Midbrain (tissue), 1 donor: Measurements from ENCODE around the gene TLCD1.

ENCODE experiments used
- DNase-seq: peaks from one replicate; lab custom pipeline; 2025; lab: John Stamatoyannopoulos, UW

TLCD1 gene

DNA sequence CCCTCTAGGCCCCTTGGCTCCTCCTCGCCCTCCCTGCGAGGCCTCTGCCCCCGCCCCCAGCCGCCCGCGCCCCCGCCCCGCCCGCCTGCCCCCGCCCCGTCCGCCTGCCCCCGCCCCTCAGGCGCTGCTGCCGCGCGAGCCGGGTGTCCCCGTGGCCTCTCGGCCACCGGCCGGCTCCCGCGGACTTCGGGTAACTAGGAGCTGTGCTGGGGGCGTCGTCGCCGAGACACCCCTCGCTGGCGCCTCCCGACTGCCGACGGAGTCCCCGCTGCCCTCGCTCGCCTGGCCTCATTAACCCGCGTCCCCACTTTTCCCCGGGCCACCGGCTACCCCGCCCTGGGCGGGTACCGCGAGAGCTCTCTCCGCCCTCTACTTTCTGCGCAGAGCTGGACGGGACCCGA lies at the start of gene TLCD1:
TSS of gene TLCD1 (minus strand) at position 8 of the 401 bp plus-strand sequence. CDS start 136 bp downstream, outside the sequence.
- DNase-seq, result peak; percentile 73

DNA sequence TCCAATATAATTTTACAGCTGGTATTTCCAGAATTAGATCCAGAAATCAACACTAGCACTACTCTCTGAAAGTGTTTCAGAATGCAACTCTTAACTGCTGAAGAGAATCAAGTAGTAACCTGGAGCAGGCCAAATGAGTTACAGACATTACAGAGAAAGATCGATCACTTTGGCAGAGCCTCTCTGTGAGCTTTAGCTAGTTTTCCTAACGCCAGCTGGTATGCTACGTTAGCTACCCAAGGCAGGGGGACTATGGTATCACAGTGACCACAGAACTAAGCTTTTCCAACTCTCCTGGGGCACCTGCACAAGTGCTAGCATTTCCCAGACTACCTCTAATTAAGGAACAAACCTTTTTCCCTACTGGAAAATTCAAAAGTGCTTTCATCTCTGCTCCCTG lies 48.2 kb upstream of the TLCD1 start:
- DNase-seq, result no peak

DNA sequence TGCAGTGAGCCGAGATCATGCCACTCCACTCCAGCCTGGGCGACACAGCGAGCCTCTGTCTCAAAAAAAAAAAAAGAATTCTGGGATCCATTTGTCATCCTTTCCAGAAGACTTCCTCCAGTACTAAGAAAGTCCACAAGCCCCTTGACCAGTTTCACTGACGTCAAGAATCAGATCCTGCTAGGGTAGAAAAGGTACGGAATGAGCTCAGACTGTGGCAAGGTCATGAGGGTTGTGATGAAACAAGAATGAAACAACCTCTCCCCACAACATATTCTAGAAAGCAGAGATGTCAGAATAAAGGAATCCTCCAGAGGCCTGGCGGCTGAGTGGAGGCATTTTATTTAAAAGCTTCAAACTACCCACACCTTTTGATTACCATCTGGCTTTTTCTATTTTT lies 47.7 kb upstream of the TLCD1 start:
- DNase-seq, result no peak

DNA sequence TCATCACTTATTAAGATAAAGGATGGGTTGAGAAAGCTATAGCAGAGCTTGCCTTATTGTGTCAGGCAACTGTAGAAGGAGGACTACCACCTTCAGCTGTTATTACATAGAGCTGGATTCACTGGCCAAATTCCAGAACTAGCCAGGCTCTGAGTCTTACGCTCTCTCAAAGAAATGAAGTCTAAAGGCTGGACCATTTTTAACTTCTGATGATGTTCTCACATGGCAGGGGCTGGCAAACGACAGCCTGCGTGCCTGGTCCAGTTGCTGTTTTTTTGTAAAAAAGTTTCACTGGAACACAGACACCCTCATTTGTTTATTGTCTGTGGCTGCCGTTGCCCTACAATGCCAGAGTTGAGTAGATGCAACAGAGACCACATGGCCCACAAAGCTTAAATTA lies 39.0 kb upstream of the TLCD1 start:
- DNase-seq, result peak; percentile 36

- DNase-seq, result peak; percentile 80
Observed at GRCh38 chr17:28763804-28764266, 37.8 kb upstream of the TLCD1 start.

GRCh38 chr17:28763137-28763799 lies 37.2 kb upstream of the TLCD1 start:
- no peak for DNase-seq

GRCh38 chr17:28760601-28761562 lies 34.8 kb upstream of the TLCD1 start:
- peak; percentile 32 for DNase-seq

- DNase-seq, result no peak
Observed at GRCh38 chr17:28759256-28759865, 33.3 kb upstream of the TLCD1 start.

DNA sequence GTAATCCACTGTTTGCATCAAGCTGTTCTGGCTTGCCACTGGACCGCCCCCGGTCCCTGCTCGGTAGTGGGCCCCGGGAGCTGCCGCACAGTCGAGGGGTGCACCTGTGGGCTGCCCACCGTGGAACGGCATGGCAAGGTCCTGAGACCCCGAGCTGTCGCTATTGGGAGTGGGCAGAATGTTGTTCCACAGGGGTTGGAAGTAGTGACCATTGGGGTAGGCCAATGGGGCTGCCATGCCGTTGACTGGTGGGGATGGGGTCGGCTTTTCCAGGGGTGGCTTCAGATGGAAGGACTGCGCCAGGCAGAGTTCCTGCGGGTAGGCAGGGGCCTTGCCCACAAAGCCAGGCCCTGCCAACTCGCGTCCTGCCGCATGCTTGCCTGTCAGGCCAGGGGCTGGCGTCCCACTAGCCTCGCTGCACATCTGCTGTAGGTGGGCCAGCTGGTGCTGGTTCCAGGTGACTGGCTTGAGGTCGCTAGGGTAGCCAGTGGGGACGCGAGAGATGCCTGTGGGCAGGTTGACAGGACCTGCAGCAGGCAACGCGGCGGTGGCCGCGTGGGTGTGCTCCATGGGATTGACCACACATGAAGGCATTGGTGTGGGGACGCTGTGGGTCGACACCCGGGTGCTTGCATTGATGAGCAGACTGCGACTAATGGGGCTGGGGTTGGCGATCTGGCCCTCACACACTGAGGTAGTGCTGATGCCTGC lies 32.5 kb upstream of the TLCD1 start:
- no peak for DNase-seq

- no peak for DNase-seq
Observed at GRCh38 chr17:28756049-28756804, 30.2 kb upstream of the TLCD1 start.

- DNase-seq, result no peak
Observed at GRCh38 chr17:28755486-28755885, 29.5 kb upstream of the TLCD1 start.

GRCh38 chr17:28751600-28752366 lies 25.8 kb upstream of the TLCD1 start:
- DNase-seq, result no peak

DNA sequence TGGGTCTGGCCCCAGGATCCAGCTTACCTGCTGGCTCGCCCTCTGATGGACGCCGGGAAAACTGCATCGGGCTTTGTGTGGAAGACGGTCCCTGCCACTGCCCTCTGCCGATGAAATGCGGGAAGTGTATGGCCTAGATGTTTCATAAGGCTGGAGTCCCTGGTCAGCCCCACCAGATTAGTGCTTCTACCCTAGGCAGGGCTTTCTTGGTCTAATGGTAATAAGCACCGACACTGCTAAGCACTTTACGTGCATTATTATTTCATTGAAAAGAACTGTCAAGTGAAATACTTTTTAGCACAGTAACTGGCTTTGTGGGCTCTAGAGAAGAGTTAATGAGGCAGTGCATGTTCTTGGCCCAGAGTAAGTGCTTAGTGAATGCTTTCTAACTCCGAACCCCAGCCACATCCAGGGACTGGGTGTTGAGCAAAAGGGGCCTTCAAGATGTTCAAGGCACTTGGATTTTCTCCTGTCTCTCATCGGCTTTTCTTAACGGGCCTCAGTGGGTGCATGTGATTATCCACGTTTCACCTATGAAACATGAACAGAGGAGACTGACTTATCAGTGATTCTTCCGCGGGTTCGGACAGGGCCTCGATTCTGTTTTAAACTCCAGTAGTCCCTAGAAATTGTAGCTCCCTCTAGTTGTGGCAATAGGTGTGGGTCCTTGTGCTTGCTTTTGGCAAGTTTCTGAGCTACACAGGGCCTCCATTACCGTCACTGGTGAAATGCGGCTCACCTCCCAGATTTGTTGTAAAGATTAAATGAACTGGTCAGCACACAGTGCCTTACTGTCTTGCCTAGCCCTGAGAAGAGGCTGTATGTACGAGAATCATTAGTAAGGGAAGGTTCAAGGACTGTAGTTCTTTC lies 24.4 kb upstream of the TLCD1 start:
- peak; percentile 92 for DNase-seq

- no peak for DNase-seq
Observed at GRCh38 chr17:28749516-28750177, 23.6 kb upstream of the TLCD1 start.

- DNase-seq, result no peak
Observed at GRCh38 chr17:28748852-28749515, 23.0 kb upstream of the TLCD1 start.

DNA sequence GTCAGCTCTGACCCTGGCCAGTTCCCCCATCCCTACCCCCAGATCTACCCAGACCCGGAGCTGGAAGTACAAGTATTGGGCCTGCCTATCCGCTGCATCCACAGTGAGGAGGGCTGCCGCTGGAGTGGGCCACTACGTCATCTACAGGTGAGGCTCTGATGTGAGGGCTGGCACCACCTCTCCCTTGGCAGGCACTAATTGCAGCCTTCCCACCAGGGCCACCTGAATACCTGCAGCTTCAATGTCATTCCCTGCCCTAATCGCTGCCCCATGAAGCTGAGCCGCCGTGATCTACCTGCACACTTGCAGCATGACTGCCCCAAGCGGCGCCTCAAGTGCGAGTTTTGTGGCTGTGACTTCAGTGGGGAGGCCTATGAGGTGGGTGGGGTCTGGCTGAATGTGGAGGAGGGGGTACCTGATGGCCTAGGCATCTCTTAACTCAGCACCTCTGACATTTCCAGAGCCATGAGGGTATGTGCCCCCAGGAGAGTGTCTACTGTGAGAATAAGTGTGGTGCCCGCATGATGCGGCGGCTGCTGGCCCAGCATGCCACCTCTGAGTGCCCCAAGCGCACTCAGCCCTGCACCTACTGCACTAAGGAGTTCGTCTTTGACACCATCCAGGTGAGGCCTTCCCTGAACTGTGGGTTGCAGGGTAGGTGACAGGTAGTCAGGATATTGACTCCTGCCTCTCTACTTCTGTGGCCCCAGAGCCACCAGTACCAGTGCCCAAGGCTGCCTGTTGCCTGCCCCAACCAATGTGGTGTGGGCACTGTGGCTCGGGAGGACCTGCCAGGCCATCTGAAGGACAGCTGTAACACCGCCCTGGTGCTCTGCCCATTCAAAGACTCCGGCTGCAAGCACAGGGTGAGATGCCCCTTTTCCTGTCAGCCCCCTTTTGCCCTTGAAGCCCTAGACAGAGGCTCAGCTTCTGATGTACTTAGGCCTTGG lies 22.0 kb upstream of the TLCD1 start:
- DNase-seq, result no peak

- DNase-seq, result peak; percentile 62
Observed at GRCh38 chr17:28747051-28747691, 21.1 kb upstream of the TLCD1 start.
